ENCODE measurements around the gene UBE2L3.

The UBE2L3 gene

DNA sequence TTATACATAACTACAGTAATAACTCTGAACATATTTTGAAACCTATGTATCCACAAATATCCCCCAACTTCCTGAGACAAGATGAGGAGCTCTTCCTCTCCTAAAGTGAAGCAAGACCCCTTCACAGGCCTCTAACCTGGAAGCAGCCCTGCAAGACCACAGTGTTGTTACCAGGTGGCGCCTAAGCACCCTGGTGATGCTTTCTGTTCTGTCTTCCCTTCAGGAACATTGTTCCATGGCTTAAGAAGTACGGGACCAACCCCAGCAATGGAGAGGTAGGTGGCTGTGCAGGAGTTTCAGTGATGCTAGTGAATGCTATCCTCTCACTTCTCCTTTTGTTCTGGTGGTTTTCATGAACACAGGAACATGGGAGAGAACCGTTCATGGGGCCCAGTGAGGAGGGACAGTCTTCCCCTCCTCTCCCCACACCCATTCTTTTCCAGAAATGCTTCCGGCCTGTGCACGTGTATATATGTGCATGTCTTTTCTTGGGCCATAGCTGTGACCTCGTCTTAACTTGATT, 104.7 kb downstream of the UBE2L3 start:
- DNase-seq (ENCODE audit: low read depth, low spot score): no peak
